SK-N-DZ (cell line): ENCODE results near the gene CTNNBL1.

Source experiments
- DNase-seq: peaks from one replicate; pipeline ENCODE4 v3.0.0-alpha.2; 2015; ENCODE audit warnings: low spot score

Gene CTNNBL1

DNA sequence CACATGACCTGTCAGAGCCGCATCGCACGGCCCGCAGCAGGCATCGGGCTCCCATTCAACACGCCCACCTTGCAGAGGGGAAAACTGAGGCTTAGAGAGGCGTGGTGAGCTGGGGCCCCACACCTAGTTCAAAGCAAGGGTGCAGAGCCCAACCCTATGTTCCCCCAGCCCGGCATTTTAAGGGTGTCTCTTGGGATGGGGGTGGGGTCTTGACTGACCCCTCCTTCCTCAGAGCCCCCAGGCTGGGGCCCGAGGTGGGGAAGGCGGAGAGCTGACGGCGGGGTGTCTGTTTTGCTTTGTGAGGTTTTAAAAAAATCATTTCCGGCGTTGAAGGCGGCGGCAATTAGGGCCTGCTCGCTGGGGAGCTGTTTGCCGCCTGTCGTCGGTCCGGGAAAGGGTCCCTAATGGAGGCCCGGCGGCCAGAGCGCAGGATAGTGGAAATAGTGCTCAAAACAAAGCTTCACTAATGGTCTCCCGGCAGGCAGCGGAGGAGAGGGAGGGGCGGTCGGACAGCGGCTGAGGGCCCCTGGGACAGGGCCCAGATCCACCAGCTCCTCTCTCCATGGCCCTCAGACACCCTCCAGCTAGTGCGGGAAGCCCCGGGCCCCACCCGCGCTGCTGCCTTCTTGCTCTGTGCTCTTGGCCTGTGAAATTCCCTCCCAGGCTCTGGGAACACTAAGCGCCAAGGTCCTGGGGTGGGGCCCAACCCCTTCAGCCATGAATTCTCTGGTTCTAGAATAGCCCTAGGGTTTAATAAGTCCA, 221.0 kb downstream of the CTNNBL1 start:
- DNase-seq: peak; percentile 93

DNA sequence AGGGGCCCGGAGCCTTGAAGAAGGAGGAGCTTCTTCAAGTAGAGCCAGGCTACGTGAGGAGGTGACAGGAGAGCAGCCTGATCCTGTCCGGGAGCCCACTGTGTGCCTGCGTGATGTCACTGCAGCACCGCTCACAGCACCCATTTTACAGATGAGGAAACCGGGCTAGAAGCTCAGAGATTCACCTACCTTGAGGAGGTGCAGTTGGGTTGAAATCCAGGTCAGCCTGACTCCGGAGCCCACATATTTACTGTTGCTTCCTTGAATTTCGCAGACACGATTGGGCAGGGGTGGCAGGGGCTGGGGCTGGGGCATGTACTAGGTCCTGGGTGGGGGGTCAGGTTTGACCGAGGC, 221.6 kb downstream of the CTNNBL1 start:
- DNase-seq: no peak

DNA sequence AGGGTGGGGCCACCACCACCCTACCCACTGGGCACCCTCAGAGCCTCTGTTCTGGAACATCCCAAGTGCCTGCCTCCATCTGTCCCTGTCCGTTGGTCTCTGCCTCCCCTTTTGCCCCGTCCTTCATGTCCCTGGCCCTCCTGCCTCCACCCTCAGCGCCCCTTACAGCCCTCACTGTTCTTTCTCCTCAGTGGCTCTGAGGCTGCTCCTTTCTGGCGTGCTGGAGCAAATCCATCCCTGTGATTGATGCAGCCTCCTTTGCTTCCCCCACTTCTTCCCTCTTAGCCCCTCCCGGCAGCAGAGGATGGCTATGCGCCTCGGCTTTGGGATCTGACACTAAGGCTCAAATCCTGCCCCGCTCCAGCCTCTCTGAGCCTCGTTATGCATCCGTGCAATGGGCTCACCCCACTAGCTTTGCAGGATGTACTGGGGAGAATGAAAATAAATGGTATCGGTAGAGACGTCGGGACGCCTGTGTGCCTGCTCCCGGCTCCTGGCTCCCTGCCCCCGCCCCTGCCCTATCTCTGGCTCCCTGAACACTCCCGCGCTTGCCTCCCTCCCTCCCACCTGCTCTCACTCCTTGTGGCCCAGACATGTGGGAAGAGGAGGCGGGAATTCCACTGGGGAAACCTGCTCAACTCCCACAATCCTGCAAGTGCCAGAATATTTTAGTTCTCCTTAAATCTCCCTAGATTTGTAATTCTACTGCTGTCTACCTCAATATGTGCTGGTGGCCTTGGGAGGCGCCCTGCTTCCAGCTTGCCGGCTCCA, 222.2 kb downstream of the CTNNBL1 start:
- DNase-seq: peak; percentile 82

DNA sequence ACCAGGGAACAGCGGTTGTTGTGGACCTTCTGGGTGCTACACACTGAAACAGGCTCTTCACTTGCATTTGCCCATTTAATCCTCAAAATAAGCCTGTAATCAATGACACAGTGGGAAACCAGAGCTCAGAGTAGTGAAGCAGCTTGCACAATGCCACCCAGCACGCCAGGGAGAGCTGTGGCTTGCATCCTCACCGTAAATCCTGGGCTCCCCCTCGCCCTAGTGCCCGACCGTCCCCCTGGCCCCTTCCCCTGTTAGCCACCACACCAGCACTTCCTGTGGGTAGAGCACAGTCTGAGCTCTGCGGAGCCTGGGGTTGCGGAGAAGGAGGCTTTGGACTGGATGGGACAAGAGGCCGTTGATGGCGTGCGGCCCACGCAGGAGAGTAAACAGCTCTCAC, 223.6 kb downstream of the CTNNBL1 start:
- DNase-seq: no peak

DNA sequence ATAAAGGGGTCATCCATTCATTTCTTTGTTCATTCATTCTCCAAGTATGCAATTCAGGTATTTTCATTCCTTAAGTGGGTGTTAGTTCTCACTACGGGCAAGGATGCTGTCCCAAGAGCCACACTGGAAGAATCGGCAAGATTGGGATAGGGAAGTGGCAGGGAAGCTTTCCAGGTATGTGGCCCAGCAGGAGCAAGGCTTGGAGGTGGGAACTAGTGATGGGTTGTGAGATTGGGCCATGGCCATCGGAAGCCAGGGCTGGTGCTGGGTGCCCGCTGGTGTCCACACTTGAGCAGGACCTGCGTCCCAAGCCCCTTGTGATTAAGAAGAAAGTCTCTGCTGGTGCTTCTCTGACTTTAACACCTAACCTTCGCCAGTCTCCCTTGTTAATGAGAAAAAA, 224.2 kb downstream of the CTNNBL1 start:
- no peak for DNase-seq

DNA sequence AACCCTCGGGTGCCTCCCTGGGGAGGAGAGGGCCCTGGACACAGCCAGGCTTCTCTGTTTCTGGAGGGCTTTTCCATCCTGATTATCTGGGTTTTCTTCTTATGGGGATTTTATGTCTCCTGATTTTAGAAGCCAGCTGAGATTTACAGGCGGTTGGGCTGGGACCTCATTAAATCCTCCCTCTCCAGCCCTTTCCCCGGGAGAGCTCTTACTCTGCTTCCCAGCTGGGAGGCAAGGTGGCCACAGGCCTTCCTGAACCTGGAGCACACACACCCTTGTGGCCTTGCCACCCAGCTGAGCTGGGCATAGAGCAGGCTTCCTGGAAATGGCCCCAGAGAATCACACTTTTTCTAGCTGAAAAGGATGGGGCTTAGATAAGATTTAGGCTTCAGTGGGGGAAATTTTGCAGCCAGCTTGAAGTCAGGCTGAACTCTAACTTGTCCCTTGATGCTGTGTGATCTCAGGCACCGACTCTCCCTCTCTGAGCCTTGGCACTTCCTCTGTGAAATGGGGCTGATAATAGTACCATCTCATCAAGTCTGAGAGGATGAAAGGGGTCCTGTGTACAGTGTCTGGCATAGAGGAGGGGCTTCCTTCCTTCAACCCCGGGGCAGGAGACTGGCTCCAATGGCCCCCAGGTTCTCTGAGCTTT, 225.7 kb downstream of the CTNNBL1 start:
- DNase-seq: no peak

DNA sequence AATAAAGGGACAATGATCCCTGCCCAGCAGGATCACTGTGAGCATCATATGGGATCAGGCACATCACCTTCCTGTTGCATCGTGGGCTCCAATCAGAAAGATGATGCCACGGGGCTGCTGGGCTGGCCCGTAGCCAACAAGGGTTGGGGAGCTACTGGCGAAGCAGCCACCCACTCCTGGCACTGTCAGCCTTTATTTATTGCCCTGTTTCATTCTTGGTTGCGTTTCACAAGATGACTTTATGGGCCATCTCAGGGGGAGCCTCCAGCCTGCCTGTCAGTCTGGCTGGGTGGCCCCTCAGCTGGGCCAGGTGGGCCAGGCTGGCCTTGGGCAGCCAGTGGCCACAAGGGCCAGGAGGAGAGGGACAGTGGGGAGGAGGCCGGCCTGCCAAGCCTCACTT, 226.4 kb downstream of the CTNNBL1 start:
- no peak for DNase-seq

DNA sequence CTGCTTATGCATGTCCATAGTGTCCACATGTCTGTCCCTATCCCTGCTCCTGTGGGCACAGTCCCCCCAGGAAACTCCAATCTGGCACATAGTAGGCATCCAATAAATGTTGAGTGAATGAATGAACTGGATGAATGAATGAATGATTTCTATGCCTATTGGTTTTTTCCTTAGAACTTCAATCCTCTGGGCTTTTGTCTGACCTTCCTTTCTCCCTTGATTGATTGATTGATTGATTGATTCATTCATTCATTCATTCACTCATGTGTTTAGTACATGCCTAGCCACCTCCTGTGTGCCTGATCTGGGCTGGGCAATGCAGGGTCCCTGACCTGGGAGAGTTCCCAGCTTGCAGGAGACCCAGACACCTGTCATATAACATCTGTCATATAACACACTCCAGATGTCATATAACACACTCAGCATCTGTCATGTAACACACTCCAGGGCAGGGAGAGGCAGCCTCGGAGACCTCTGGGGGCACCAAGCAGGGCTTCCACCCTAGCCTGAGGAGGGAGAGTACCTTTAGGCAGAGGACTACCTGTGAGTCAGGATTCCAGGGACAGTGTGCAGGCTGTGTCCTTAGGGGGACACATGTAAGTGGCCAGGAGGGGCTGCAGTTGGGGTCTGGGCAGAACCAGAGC, 227.0 kb downstream of the CTNNBL1 start:
- DNase-seq: peak; percentile 93

DNA sequence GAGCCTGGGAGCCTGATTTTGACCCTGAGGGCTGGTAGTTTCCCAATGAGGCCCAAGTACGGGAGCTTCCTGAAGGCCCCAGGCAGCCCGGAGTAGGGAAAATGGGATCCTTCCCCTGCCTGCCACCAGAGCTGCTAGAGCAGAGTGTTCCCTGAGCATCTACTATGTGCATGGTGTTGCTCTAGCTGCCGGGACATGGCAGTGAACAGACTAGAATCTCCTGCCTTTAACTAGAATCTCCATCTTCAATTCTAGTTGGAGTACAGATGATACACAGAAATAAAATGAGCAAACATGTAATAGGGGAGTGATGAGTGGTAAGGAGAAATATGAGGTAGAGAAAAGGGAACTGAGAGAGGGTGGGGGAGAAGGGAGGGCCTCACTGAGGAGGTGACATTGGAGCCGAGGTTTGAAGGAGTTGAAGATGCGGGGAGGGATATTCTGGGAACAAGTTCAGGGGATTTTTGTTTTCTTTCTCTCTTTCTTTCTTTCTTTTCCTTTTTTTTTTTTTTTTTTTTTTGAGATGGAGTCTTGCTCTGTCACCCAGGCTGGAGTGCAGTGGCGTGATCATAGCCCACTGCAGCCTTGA, 227.6 kb downstream of the CTNNBL1 start:
- DNase-seq: no peak
